ENCODE results near the gene ARMC3.
"Not testable (repeated sequence)": the region's sequence is repeated elsewhere in the genome, so short reads cannot be mapped to it uniquely, and the experiment has no call there.

Gene ARMC3

GRCh38 chr10:22927166-22927565, 687 bp upstream of the ARMC3 start:
- DNase-seq = no peak

- not testable (repeated sequence) for DNase-seq
These were observed 1.2 kb downstream of the ARMC3 start for GRCh38 chr10:22929053-22929452.

- DNase-seq = no peak
These were observed 4.1 kb downstream of the ARMC3 start for GRCh38 chr10:22931948-22932347.

DNA sequence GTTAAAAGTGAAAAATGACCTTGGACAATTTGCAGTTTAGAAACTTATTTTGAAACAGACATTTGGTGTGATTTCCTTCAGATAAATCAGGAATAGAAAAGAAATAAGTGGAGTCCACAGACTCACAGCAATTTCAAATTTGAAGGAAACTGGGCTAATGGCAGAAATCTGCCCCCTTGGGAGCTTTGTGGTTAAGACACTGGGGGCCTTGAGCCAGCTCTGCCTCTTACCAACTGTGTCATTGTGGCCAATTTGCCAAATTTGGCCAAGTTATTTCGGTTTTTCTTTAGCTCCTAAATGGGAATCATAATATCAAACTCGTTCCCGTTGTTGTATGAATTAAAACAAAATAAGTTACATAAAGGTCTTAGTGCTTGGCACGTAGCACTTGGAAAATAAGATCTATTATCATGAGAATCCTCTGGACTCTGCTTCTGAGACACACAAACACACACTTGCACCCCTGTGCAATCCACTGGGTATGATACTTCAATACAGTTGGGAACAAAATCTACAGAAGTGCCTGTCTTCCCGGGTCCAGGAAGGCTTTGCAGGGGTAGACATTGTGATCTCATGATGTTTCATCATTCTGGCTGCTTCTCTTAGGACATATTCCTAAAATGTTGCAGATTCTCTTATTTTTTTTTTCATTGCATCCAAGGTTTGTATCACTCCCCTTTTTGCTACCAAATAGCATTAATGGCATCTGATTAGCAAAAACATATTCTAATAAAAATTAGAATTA, 4.9 kb downstream of the ARMC3 start:
- no peak for DNase-seq

DNA sequence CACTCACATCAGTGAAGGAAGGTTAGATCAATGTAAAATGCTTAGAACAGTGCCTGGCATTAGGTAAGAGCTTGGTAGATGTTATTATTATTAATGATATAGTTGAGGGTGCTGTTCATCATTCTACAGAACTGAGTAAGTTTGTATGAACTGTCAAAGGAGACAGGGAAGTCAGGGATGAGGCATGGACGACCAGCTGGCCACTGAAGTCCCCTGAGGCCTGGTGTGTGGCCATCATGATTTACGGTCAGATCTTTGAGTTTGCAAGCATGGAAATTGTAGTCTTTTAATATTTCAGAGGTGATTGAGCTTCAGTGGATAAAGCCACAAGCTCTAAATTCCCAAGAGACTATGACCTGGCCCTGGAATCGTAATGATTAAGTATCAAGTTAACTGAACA, 6.9 kb downstream of the ARMC3 start:
- no peak for DNase-seq

GRCh38 chr10:22942437-22942836, 14.6 kb downstream of the ARMC3 start:
- no peak for DNase-seq

- no peak for DNase-seq
These were observed 18.3 kb downstream of the ARMC3 start for GRCh38 chr10:22945934-22946673.

- DNase-seq = no peak
These were observed 27.1 kb downstream of the ARMC3 start for GRCh38 chr10:22954970-22955369.

- DNase-seq = no peak
These were observed 30.5 kb downstream of the ARMC3 start for GRCh38 chr10:22958338-22958737.

DNA sequence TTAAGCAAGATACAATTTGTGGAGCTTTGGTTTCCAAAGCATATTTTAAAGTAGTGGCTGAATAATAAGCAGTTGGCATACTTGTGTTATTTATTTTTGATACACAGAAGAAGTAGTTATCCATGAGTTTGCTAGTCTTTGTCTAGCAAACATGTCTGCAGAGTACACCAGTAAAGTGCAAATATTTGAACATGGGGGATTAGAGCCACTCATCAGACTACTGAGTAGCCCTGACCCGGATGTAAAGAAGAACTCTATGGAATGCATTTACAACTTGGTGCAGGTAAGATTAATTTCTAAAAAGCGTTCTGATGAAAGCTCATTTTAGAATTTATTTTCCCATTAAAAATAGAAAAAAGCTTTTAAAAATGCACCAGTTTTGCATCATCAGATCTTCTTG, 31.4 kb downstream of the ARMC3 start:
- no peak for DNase-seq

DNA sequence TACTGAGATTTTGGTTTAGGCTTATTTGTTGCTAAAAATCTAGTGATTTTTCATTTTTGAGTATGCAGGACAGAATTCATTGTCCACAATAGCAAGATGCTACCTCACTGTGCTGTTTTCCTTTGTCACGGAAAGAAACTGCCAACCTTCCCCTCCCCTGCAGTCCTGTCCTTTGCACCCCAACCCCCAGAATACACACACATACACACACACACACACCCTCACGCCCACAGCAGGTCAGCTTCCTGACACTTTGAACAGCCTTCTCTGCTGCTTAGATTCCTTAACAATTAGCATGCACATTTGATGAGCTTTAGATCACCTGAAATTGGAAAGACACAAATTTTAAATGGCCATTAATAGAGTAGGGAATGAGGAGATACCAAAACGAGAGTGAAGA, 32.1 kb downstream of the ARMC3 start:
- no peak for DNase-seq

DNA sequence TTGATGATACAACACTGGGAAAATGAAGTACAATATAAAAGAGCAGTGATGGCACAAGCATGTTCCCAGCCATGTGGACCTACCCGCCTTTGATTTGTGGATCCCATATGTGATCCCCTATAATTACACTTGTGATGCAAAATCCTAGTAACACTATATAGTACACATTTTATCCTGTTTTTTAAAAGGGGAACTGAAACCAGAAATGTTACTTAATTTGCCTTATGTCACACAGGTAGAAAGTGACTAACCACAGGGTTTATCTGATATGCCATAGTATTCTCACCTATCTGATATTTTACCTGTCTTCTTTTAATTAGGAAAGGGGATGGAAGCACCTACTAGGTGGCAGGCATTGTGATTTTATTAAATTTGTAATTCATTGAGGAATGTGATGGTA, 35.0 kb downstream of the ARMC3 start:
- DNase-seq = no peak

DNA sequence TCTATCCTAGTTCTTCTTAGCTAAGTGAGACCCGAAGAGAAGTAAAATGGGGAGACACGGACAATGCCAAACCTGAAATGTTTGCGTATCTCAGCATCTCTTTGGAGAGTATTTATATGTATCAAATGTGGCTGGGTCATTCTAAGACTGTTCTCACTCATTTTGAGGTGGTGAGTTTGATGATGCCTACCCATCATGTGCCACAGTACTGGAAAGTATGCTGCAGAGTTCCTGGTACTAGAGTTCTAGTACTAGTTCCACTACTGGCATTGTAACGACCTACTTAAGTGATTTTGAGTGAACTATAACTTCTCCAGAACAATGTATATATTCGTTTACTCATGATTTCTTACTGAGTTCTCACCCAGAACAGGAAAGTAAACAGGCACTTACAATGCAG, 41.9 kb downstream of the ARMC3 start:
- no peak for DNase-seq

DNA sequence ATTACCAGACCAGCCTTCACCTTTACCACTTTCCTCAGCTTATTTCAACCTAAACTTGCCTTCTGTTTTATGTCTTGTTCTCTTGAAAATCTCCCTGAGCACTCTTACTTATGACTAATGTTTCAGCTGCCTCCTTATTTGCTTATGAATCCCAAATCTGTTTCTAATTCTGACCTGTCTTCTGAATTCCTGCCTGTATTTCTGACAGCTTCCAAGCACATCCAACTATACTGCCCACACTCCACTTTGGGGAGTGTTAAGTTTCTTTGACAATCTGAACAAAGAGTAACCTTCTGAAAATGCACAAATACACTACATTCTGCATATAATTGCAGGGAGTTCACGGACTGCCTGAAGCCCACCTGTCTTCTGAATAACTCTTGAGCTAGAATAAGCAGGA, 48.7 kb downstream of the ARMC3 start:
- no peak for DNase-seq

DNA sequence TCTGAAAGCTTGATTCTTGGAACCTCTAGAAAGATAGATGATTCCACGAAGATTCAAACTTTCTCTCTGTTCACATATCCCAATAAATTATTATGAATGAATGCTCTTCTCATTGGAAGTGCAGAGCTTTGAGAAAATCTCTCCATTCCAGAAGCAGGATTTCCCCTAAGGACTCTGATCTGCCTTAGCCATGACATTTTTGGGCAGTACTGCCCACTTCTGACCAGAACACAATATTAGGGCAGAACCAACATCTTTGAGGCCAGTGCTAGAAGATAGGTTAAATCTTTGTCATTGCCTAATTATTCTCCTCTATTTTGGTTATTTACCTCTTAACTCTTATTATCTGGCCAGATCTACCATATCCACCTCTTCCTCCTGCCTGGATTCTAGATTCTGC, 49.9 kb downstream of the ARMC3 start:
- DNase-seq = no peak

- no peak for DNase-seq
These were observed 50.4 kb downstream of the ARMC3 start for GRCh38 chr10:22978287-22978686.

DNA sequence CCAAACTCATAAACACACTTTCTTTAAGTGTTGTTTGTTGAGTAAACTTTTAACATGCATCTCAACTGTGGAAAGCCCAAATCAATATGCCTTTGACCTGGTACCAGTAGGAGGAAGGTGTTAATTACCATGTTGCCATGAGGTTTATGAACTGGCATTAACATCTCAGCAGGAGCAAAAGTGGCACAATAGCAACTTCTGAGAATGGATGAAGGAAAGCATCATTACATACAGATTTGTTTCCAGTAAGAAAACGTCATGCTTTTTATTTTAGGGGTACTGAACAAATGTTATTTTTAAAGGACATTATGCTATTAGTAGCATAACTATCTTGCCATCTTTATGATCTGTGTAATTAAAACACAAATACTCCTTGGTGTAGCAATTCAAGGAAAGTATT, 51.1 kb downstream of the ARMC3 start:
- DNase-seq = no peak

- no peak for DNase-seq
These were observed 53.0 kb downstream of the ARMC3 start for GRCh38 chr10:22980822-22981221.

- DNase-seq = no peak
These were observed 56.2 kb downstream of the ARMC3 start for GRCh38 chr10:22984066-22984465.

GRCh38 chr10:22986771-22987542, 59.1 kb downstream of the ARMC3 start:
- no peak for DNase-seq

- DNase-seq = peak; percentile 71
These were observed 60.9 kb downstream of the ARMC3 start for GRCh38 chr10:22988581-22989360.

DNA sequence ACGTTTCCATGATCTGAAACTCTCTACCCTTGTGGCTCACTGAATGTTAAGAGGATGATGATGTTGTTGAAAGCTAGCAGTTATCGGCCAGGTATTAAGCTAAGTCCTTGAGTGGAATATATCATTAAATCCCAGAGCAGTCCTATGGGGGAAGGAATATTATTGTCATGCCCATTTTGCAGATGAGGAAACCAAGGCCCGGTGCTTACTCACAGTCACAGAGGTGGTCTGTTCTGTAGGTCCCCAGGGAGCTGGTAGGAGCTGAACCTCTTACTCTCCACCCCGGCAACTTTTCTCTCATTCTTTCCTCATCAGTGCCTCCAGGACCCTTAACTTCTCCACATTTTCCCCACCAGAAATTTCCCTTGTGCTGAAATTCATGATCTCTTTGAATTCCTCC, 62.6 kb downstream of the ARMC3 start:
- no peak for DNase-seq

GRCh38 chr10:22992075-22992474, 64.2 kb downstream of the ARMC3 start:
- no peak for DNase-seq

All from central memory CD4-positive, alpha-beta T cell (primary cell).